HG03045 (cell line): ENCODE results near the gene HIP1.
"Not testable (repeated sequence)": the region's sequence is repeated elsewhere in the genome, so short reads cannot be mapped to it uniquely, and the experiment has no call there.

Source experiments
- ATAC-seq: cut with Tn5 transposase; IDR thresholded peaks from one replicate; pipeline ENCODE4 v1.9.1; 2021; ENCODE audit warnings: mild to moderate bottlenecking, moderate library complexity; ENCODE audit not compliant: unreplicated experiment

Gene HIP1

DNA sequence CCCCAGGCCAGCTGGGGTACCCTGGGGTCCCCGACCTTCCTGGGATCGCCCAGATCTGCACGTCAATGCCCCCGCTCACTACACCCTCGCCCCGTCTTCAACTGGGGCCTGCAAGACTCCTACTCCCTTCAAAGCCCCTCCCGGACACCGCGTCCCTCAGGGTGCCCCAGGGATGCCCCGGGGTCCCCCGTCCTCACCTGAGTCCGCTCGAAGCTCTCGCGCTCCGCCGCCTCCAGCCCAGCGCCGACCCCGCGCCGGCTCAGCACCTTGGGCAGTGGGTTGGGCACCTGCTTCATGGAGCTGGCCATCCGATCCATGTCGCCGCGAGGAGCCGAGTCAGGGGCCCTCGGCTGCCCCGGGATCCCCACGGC, at the start of gene HIP1:
Gene HIP1 (minus strand): TSS at position 338 of the 371 bp plus-strand sequence. CDS start 21 bp downstream, at position 317.
- no peak for ATAC-seq

- ATAC-seq, result not testable (repeated sequence)
Measured at GRCh38 chr7:75788154-75788847, 49.6 kb upstream of the HIP1 start.

GRCh38 chr7:75783058-75783457, 44.3 kb upstream of the HIP1 start:
- not testable (repeated sequence) for ATAC-seq

DNA sequence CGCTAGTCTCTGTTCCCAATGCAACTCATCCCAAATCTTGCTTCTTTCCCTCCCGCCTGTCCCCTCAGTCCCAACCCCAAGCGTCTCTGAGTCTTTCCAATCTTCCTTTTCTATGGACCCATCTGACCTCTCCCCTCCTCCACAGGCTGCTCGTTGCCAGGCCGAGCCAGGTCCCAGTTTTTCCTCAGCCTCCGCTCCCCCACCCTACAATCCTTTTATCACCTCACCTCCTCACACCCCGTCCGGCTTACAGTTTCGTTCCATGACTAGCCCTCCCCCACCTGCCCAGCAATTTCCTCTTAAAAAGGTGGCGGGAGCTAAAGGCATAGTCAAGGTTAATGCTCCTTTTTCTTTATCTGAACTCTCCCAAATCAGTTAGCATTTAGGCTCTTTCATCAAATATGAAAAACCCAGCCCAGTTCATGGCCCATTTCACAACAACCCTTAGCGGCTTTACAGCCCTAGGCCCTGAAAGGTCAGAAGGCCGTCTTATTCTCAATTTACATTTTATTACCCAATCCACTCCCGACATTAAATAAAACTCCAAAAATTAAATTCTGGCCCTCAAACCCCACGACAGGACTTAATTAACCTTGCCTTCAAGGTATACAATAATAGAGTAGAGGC, 42.0 kb upstream of the HIP1 start:
- not testable (repeated sequence) for ATAC-seq

- ATAC-seq, result not testable (repeated sequence)
Measured at GRCh38 chr7:75779516-75779915, 40.8 kb upstream of the HIP1 start.

GRCh38 chr7:75779035-75779434, 40.3 kb upstream of the HIP1 start:
- ATAC-seq, result not testable (repeated sequence)

- ATAC-seq, result no peak
Measured at GRCh38 chr7:75776295-75776971, 37.7 kb upstream of the HIP1 start.

- not testable (repeated sequence) for ATAC-seq
Measured at GRCh38 chr7:75773958-75774357, 35.2 kb upstream of the HIP1 start.

DNA sequence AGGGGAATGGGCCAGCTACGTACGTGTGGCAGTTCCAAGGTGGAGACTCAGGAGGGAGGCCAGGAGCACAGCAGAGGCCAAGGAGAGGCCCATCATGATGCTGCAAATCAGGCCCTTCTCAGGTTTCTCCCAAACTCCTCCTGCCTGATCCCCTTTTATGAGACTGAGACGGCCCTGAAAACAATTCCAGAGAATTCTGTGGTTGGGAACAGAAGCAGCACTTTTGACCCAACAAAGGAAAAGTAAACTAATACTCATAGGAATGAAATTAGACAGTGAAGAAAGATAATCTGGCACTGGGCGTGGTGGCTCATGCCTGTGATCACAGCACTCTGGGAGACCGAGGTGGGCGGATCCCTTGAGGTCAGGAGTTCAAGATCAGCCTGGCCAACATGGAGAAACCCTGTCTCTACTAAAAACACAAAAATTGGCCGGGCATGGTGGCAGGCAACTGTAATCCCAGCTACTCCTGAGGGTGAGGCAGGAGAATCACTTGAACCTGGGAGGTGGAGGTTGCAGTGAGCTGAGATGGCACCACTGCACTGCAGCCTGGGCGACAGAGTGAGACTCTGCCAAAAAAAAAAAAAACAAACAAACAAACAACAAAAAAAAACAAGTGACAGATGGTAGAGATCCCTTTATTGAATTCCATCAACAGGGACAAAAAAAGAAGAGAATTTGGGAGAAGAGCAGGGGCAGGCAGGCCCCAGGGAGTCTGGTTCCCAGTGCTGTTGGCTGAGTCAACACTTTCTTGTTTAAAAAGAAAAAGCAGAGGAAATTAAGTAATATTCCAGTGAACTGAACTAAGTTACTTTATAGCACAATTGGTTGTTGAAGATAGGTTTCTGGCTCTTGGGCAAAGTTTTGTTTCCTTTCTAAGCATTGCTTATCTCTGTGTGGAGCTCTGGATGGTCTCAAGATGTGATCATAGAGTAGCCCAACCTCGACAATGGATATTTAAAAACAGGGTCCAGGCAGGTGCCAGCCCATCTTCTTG, 33.6 kb upstream of the HIP1 start, which contains the start of gene CCL26:
Gene CCL26 (minus strand): TSS at position 131 of the 997 bp plus-strand sequence. CDS start 35 bp downstream, at position 96.
- no peak for ATAC-seq

GRCh38 chr7:75771224-75771623, 32.5 kb upstream of the HIP1 start:
- ATAC-seq, result no peak

DNA sequence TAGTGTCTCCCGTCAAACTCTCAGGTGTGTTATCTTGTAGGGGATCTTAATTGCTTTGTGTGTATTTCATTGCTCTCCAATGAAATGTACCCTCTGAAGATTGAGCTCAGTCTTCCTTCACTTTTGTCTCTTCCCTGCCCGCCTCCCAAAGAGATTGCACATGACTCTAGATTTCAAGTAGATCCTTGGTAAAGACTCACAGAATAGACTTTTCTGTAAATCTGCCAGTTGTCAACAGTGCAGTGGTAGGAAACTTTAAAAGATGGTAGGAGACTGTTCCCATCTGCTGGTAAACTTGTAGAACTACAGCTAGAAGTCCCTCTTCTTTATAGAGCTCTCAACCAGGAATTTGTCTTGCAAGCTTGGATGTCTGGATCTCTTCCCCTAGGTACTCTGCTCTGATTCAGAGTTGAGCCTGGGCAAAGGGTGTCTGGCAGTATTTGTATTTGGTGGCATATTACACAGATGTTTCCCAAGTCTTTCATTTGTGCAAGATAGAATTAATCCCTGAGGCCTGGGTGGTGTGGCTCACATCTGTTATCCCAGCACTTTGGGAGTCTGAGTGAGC, 23.7 kb upstream of the HIP1 start:
- no peak for ATAC-seq

GRCh38 chr7:75761801-75762200, 23.1 kb upstream of the HIP1 start:
- not testable (repeated sequence) for ATAC-seq

DNA sequence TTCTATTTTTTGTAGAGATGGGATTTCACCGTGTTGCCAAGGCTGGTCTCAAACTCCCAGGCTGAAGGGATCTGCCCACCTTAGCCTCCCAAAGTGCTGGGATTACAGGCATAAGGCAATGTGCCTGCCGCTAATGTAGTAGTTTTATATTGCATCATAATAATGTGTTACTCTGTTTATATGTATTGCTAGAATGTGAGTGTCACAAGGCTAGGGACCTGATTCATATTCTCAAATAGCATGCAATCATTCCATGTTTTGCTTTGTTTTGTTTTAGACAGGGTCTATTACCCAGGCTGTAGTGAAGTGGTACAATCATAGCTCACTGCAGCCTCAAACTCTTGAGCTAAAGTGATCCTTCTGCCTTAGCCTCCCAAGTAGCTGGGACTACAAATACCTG, 19.8 kb upstream of the HIP1 start:
- ATAC-seq, result no peak

DNA sequence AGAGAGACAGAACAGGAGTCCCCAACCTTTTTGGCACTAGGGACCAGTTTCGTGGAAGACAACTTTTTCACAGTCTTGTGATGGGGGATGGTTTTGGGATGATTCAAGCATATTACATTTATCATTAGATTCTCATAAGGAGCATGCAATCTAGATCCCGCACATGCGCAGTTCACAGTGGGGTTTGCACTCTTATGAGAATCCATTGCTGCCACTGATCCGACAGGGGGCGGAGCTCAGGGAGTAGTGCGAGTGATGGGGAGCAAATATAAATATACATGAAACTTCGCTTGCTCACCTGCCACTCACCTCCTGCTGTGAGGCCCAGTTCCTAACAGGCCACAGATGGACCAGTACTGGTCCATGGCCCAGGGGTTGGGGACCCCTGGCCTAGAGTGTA, 19.1 kb upstream of the HIP1 start:
- ATAC-seq, result no peak

DNA sequence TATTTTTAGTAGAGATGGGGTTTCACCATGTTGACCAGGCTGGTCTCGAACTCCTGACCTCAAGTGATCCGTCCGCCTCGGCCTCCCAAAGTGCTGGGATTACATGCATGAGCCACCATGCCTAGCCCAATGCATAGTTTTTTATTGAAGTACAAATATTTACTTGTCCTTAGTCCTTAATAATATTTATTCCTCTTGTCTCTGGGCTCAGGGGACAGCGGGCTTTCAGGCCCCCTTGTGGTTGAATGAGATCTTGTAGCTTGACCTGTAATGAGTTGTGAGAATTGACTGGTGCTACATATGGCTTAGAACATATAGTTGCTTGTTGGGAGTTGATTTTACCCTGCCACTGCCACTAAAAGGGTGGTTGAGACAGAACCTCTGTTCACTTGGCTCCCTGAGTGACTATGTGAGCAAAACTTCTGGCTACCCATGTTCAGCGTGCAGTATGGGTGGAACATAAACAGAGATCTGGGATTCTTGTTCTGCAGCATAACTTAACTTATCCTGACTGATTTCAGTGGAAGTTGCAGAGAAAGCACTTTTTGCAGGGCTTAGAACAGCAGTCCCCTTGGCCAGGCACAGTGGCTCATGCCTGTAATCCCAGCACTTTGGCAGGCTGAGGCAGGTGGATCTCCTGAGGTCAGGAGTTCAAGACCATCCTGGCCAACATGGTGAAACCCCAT, 18.4 kb upstream of the HIP1 start:
- ATAC-seq, result no peak

GRCh38 chr7:75756206-75756990, 17.7 kb upstream of the HIP1 start:
- no peak for ATAC-seq

DNA sequence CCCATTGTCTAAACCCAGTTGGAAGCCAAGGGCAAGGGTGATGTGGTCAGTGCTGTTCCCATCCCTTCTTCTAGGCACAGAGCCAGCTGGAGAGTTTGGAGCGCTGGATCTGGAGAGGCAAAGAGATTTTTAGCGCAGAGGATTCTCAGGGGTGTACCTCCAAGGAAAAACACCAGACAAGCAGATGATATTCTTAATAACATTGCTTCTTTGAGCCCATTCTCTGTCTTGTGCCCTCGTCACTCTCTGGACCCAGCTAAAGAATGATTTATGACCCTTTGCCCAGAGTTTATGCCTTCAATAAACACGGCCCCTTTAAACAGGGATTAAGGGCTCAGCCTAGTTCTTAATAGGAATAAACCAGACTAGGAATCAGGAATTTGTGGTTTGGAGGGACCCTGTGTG, 4.7 kb upstream of the HIP1 start:
- ATAC-seq, result no peak

- no peak for ATAC-seq
Measured at GRCh38 chr7:75740846-75741497, 2.2 kb upstream of the HIP1 start.
